COLO829 (cell line): ENCODE measurements around the gene NOA1.

Experiments
- DNase-seq: peaks from one replicate; pipeline ENCODE4 v3.0.0; 2012; ENCODE audit warnings: low spot score

Gene NOA1

GRCh38 chr4:56977321-56978012 is at the start of gene NOA1:
Gene NOA1 (minus strand): TSS chr4:56977606. CDS start chr4:56977585, 21 bp downstream.
- peak; percentile 98 for DNase-seq

- DNase-seq, result no peak
Measured at GRCh38 chr4:57023104-57023503, 45.7 kb upstream of the NOA1 start.

- DNase-seq, result peak; percentile 89
Measured at GRCh38 chr4:57020467-57021101, 43.2 kb upstream of the NOA1 start.

GRCh38 chr4:57018980-57019379 is 41.6 kb upstream of the NOA1 start:
- DNase-seq, result no peak

- no peak for DNase-seq
Measured at GRCh38 chr4:57013543-57014120, 36.2 kb upstream of the NOA1 start.

- DNase-seq, result no peak
Measured at GRCh38 chr4:56999751-57000150, 22.3 kb upstream of the NOA1 start.

GRCh38 chr4:56995525-56995924 is 18.1 kb upstream of the NOA1 start:
- DNase-seq, result peak; percentile 64

GRCh38 chr4:56990109-56990905 is 12.9 kb upstream of the NOA1 start:
- no peak for DNase-seq

GRCh38 chr4:56986952-56987351 is 9.5 kb upstream of the NOA1 start:
- DNase-seq, result no peak

GRCh38 chr4:56986192-56986591 is 8.8 kb upstream of the NOA1 start:
- DNase-seq, result no peak

- no peak for DNase-seq
Measured at GRCh38 chr4:56981795-56982201, 4.4 kb upstream of the NOA1 start.

- DNase-seq, result no peak
Measured at GRCh38 chr4:56979421-56980072, 2.1 kb upstream of the NOA1 start.

- peak; percentile 92 for DNase-seq
Measured at GRCh38 chr4:56978750-56979303, 1.4 kb upstream of the NOA1 start, which contains the start of gene POLR2B. Gene POLR2B (plus strand): TSS chr4:56978896. CDS start chr4:56978986, 90 bp downstream.

- no peak for DNase-seq
Measured at GRCh38 chr4:56976837-56977320, 527 bp downstream of the NOA1 start.

GRCh38 chr4:56976283-56976836 is 1.0 kb downstream of the NOA1 start:
- no peak for DNase-seq

GRCh38 chr4:56973336-56973735 is 4.1 kb downstream of the NOA1 start:
- DNase-seq, result no peak

- DNase-seq, result no peak
Measured at GRCh38 chr4:56972809-56973208, 4.6 kb downstream of the NOA1 start.

- DNase-seq, result no peak
Measured at GRCh38 chr4:56972389-56972788, 5.0 kb downstream of the NOA1 start.

GRCh38 chr4:56971383-56971782 is 6.0 kb downstream of the NOA1 start:
- DNase-seq, result no peak

- DNase-seq, result no peak
Measured at GRCh38 chr4:56961107-56961500, 16.3 kb downstream of the NOA1 start.

- DNase-seq, result no peak
Measured at GRCh38 chr4:56959100-56959499, 18.3 kb downstream of the NOA1 start.
